Measurements from ENCODE around the gene PPP2R5C.
A peak's percentile ranks its signal among the peaks of the same experiment; 100 is the strongest.

PPP2R5C gene

DNA sequence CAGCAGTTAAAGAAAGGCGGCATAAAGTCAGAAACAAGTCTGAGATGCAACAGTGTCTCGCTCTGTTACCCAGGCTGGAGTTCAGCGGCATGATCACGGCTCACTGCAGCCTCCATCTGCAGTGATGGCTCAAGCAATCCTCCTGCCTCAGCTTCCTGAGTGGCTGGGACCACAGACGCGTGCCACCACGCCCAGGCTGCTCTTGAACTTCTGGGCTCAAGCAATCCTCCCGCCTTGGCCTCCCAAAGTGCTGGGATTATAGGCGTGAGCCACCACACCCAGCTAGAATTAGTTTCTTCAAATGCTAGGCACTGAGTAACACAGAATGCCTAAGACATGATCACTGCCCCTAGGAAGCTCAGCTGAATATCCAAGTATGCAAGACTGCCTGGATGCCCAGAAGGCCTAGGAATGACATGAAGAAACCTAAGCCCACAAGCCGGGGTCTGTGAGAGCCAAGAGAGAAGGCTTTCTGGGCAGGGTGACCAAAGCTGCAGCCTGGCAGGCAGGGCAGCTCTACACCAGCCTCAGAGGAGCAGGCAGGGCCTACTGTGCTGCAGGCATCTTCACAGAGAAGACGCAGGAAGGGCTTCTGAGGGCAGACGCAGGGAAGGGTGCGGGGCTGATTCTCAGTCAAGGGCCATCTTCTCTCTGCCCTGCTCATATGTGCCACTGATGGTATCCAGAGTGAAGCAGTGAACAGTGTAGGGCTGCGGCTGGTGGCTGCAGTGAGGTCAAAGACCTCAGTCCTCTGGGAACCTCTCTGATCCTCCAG lies 4.3 kb upstream of the PPP2R5C start:
- ATAC-seq (no peak), DNase-seq (no peak)
- Mint-ChIP-seq H3K4me3 (no peak overlapping the region), H3K4me1 (peaks cover 8% of the 10 kb centered on the region), H3K27ac (no peak overlapping the region), H3K27me3 (peaks cover 3% of the 10 kb centered on the region), H3K36me3 (ENCODE audit: low read depth) (no peaks in the 10 kb centered on the region), H3K9me3 (peaks cover 4% of the 10 kb centered on the region)

DNA sequence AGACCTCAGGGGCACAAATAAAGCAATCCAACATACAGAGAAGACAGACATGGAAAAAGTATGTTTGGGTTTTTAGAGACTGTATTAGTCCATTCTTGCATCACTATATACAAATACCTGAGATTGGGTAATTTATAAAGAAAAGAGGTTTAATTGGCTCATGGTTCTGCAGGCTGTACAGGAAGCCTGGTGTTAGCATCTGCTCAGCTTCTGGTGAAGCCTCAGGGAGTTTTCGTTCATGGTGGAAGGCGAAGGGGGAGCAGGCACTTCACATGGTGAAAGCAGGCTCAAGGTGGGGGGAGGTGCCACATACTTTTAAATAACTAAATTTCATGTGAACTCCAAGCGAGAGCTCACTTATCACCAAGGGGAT lies 3.7 kb upstream of the PPP2R5C start:
- ATAC-seq = no peak
- H3K36me3 Mint-ChIP-seq (ENCODE audit: low read depth) = peaks cover 2% of the 10 kb centered on the region
- peaks cover 4% of the 10 kb centered on the region for H3K9me3 Mint-ChIP-seq
- H3K4me3 Mint-ChIP-seq = no peak overlapping the region
- H3K27me3 Mint-ChIP-seq = peaks cover 3% of the 10 kb centered on the region
- peaks cover 14% of the 10 kb centered on the region for H3K4me1 Mint-ChIP-seq
- no peak overlapping the region for H3K27ac Mint-ChIP-seq
- no peak for DNase-seq

DNA sequence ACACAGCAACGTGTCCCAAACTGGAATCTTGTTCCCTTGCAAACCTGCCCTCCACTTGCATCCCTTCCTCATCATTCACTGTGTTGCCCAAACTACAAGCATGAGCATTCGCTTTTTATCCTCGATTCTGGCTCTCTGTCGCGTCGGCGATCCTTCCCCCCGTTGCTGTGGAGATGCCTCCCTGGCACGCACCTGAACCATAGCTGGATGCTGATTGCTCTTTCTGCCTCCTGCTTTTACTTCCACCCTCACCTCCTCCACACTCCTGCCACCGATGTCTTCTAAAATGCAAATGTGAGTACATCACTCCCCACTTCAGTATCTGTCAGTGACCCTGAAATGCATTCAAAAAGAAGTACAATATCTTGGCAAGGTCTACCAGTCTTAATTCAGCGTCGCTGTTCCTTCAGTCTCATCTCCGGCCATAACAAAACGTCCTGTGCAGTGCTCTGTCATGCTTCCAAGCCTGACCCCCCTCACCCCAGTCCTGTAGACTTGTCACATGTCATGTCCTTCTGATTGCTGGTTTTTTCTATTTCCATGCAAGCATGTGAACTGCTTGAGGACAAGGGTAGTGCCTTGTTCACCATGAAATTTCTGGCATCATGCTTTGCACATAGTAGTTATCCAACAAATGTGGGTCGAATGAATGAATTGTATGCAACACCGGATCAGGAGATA lies 2.5 kb upstream of the PPP2R5C start:
- peaks cover 4% of the 10 kb centered on the region for H3K9me3 Mint-ChIP-seq
- H3K4me1 Mint-ChIP-seq = peaks cover 25% of the 10 kb centered on the region
- H3K36me3 Mint-ChIP-seq (ENCODE audit: low read depth) = peaks cover 7% of the 10 kb centered on the region
- H3K27me3 Mint-ChIP-seq = no peaks in the 10 kb centered on the region
- ATAC-seq (no peak), DNase-seq (no peak)
- H3K27ac Mint-ChIP-seq = no peak overlapping the region
- H3K4me3 Mint-ChIP-seq = no peak overlapping the region

DNA sequence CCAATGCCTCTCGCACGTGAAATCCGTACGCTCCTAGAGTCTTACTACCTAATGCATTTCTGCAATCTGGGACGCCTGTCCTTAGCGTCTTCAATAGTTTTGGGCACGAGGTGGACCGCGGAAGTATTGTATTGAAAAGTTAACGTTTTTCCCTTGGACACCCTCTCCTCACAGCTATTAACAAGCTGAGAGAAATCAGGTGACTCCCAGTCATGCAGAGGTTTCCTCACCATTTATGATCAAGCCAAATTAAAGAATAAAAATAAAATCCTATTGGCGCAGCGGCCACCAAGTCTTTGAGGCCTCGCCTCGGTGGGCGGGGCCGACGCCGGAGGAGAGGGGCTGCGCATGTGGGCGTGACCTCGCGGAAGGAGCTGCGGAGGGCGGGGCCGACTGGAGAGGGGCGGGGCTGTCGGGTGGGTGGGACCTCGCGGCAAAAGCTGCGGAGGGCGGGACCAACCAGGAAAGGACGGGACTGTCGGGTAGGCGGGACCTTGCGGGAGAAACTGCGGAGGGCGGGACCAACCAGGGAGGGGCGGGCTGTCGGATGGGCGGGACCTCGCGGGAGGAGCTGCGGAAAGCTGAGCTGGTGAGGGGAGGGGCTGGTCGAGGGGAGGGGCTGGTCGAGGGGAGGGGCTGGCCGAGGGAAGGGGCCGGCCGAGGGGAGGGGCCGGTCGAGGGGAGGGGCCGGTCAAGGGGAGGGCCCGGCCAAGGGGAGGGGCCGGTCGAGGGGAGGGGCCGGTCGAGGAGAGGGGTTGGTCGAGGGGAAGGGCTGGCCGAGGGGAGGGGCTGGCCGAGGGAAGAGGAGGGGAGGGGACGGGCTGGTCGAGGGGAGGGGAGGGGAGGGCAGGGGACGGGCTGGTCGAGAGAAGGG lies 1.1 kb upstream of the PPP2R5C start:
- Mint-ChIP-seq H3K36me3 (ENCODE audit: low read depth) (peaks cover 7% of the 10 kb centered on the region), H3K27ac (no peak overlapping the region)

DNA sequence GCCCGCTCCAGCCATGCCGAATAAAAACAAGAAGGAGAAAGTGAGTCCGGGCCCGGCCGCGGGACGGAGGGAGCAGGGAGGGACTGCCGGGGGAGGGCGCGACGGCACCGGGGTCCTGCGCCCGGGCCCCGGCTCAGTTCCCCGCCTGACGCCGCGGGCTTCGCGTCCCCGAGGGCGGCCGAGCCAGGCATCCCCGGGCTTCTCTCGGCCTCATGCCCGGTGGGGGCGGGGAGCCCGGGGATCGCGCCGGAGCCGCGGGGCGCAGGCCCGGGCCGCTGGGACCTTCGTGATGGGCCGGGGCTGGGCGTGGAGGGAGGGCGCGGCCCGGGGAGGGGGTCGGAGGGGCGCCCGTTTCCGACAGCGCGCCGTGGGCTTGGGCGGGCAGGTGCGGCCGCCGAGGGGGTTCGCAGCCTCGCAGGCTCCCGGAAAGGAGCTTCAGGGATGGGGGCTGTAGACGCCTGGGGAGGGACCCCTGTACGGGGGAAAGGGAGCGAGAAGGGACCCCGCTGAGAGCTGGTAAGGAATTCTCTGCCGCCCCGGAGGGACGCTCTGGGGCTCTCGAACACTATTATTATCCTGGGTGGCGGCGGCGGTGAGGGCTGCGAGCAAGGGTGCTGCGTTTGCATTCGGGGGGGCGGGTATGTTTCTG lies 496 bp downstream of the PPP2R5C start:
- peaks cover 54% of the 10 kb centered on the region for H3K4me1 Mint-ChIP-seq
- peak; percentile 49 for DNase-seq
- ATAC-seq = peak; percentile 6

More for the DNA sequence above, 1.1 kb upstream of the PPP2R5C start:
- Mint-ChIP-seq H3K4me1 (peaks cover 39% of the 10 kb centered on the region), H3K27me3 (no peaks in the 10 kb centered on the region), H3K9me3 (no peaks in the 10 kb centered on the region), H3K4me3 (peak overlapping the region; percentile 52)
- peak; percentile 61 for ATAC-seq
- DNase-seq = peak; percentile 96

DNA sequence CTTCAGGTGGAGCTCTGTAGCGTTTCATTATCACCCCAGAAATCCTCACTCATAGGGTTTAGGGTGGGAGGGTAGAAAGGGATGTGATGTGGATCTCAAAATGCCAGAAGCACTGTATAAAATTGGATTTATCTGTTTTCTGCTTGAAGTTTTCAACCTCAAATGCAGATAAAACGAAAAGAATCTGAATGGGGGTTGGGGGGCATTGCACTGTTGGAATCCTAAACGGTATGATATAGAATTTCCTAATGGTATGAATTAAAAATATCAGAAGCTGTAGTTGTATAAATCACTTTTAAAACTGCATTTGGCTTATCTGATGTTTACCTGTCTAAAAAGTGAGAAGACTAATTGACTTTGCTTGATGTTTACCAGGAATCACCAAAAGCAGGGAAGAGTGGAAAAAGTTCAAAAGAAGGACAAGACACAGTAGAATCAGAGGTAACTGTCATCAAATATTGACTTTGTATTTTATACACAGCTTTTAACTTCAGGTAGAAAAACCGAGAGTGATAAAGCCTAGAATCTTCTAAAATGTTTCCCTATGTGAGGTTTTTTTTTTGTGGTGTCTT lies 1.1 kb downstream of the PPP2R5C start:
- H3K27me3 Mint-ChIP-seq = no peaks in the 10 kb centered on the region
- H3K36me3 Mint-ChIP-seq (ENCODE audit: low read depth) = peaks cover 20% of the 10 kb centered on the region

More for the DNA sequence above, 496 bp downstream of the PPP2R5C start:
- Mint-ChIP-seq H3K36me3 (ENCODE audit: low read depth) (peaks cover 20% of the 10 kb centered on the region), H3K9me3 (no peaks in the 10 kb centered on the region), H3K27ac (peak overlapping the region; percentile 11), H3K27me3 (no peaks in the 10 kb centered on the region), H3K4me3 (peak overlapping the region; percentile 83)

DNA sequence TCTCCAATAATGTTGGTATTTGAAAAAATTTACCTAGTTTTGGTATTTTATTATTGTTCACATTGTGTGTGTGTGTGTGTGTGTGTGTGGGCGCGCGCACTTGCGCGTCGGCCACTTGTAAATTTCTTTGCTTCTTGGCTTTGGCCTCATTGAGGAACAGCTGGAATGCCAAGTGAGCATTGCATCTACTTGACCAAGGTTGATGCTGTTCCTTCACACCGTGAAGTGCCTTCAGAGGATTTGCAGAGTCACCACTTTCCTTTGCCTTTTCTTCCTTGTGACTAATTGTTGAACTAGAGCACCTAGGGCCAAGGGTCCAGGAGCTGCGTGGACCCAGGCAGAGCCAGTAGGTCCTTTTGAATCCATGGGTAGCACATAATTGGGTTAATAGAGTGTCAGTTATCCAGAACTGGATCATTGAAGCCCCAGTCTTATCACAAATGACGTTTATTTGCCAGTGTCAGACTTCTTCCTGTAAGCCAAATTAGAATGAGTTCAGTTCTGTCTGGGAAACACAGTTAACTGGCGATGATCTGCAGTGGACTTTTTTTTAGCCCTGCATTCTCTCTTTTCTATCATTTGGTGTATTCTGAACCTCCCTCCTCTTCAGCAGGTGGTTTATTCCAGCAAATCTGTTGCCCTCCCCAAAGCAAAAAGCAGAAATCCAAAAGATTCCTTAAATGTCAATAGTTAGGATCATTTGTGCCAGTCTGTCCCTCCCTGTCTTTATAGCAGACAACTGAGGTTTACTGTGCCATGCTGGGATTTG lies 2.6 kb downstream of the PPP2R5C start:
- Mint-ChIP-seq H3K27me3 (no peaks in the 10 kb centered on the region), H3K4me3 (no peak overlapping the region), H3K36me3 (ENCODE audit: low read depth) (peaks cover 22% of the 10 kb centered on the region), H3K4me1 (peaks cover 55% of the 10 kb centered on the region), H3K9me3 (no peaks in the 10 kb centered on the region), H3K27ac (peak overlapping the region; percentile 33)
- ATAC-seq (no peak), DNase-seq (no peak)

More for the DNA sequence above, 1.1 kb downstream of the PPP2R5C start:
- no peaks in the 10 kb centered on the region for H3K9me3 Mint-ChIP-seq
- H3K4me1 Mint-ChIP-seq = peaks cover 54% of the 10 kb centered on the region
- no peak for ATAC-seq
- no peak for DNase-seq
- peak overlapping the region; percentile 11 for H3K27ac Mint-ChIP-seq
- H3K4me3 Mint-ChIP-seq = peak overlapping the region; percentile 83

DNA sequence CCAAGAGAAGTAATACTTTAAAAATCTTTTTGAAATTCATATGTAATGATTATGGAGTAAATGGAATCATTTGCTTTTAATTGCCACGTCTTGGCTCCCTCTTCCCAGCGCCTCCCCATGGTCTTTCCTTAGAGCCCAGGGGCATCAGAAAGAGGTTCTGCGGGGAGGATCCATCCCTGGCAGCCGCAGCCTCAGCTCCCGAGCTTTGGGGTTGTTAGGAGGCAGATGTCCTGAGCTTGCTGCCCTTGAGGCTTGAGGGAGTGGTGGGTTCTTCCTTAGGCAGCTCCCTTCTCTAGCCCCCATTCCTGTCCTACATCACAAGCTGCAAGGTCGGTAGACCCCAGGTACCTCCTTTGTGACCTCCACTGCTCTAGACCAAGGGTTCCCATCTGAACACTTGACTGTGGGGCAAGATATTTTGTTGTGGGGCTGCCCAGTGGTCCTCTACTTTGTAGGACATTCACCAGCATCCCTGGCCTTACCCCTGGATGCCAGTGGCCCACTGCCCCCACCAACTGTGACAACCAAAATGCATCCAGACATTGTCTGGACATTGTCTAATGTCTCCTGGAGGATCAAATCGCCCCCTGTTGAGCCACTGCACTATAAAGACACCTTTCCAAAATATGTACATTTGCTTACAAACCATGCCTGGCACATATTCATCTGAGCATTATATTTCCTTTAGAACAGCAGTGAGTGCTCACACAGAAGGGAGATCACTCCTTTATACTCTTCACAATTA lies 6.3 kb downstream of the PPP2R5C start:
- Mint-ChIP-seq H3K4me3 (no peak overlapping the region), H3K27ac (no peak overlapping the region), H3K36me3 (ENCODE audit: low read depth) (peaks cover 20% of the 10 kb centered on the region), H3K27me3 (no peaks in the 10 kb centered on the region), H3K4me1 (peaks cover 48% of the 10 kb centered on the region), H3K9me3 (no peaks in the 10 kb centered on the region)
- ATAC-seq (no peak), DNase-seq (no peak)

DNA sequence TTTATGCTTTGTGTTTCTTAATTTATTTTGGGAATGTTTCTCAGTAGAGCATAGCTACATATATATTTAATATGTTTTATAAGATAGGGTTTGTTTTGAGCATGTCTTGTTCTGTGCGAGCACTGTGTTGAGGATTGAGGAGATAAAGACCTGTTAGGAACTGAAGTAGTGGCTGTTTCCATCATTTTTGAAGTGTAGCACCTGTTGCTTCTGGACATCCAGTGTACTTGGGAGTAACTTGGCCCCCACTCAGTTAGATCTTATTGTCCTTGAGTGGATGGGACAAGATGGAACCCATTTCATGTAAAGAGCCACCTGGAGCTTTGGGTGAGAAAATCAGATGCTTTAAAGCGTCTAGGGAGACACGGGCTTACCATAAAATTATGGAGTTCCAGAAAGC lies 8.7 kb downstream of the PPP2R5C start:
- ATAC-seq = no peak
- H3K4me3 Mint-ChIP-seq = no peak overlapping the region
- no peak overlapping the region for H3K27ac Mint-ChIP-seq
- no peak for DNase-seq
- no peaks in the 10 kb centered on the region for H3K9me3 Mint-ChIP-seq
- H3K27me3 Mint-ChIP-seq = no peaks in the 10 kb centered on the region
- peaks cover 32% of the 10 kb centered on the region for H3K4me1 Mint-ChIP-seq
- H3K36me3 Mint-ChIP-seq (ENCODE audit: low read depth) = peaks cover 15% of the 10 kb centered on the region

DNA sequence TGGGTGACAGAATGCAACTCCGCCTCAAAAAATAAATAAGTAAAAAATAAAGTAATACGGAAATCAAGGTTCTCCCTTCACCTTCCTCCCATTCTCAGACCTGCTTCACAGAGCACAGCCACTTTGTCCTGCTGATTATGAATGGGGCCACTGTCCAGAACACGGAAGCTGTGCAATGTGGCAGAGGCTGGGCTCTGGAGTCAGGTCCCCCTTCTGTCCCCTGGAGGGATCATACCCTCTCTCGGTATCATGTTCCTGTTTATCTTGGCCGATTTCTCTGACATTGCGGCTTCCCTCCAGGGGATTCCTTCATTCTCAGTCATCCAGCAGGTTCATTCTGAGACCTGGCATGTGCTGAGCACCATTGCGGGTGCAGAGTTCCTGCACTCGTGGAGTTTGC lies 11.3 kb downstream of the PPP2R5C start:
- no peak overlapping the region for H3K4me3 Mint-ChIP-seq
- peaks cover 25% of the 10 kb centered on the region for H3K4me1 Mint-ChIP-seq
- ATAC-seq (no peak), DNase-seq (no peak)
- H3K9me3 Mint-ChIP-seq = no peaks in the 10 kb centered on the region
- H3K27ac Mint-ChIP-seq = no peak overlapping the region
- no peaks in the 10 kb centered on the region for H3K27me3 Mint-ChIP-seq
- H3K36me3 Mint-ChIP-seq (ENCODE audit: low read depth) = peaks cover 4% of the 10 kb centered on the region

DNA sequence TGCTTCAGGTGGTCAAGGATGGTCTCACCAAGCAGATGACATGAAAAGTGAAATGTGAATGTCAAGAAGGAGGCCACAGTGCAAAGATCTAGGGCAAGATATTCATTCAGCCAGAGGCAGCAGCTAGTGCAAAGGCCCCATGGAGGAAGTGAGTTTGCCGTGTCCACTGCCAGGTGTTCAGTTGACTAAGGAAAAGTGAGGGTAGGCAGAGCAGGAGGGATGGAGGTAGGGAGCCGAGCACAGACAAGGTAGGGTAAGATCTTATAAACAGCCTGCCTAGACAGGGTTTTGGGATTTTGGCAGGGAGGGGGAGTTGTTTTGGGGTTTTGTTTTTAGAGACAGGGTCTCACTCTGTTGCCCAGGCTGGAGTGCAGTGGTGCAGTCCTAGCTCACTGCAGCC lies 11.9 kb downstream of the PPP2R5C start:
- Mint-ChIP-seq H3K4me3 (no peak overlapping the region), H3K27me3 (no peaks in the 10 kb centered on the region), H3K9me3 (no peaks in the 10 kb centered on the region), H3K4me1 (peaks cover 29% of the 10 kb centered on the region), H3K36me3 (ENCODE audit: low read depth) (peaks cover 10% of the 10 kb centered on the region), H3K27ac (no peak overlapping the region)
- ATAC-seq (no peak), DNase-seq (no peak)

DNA sequence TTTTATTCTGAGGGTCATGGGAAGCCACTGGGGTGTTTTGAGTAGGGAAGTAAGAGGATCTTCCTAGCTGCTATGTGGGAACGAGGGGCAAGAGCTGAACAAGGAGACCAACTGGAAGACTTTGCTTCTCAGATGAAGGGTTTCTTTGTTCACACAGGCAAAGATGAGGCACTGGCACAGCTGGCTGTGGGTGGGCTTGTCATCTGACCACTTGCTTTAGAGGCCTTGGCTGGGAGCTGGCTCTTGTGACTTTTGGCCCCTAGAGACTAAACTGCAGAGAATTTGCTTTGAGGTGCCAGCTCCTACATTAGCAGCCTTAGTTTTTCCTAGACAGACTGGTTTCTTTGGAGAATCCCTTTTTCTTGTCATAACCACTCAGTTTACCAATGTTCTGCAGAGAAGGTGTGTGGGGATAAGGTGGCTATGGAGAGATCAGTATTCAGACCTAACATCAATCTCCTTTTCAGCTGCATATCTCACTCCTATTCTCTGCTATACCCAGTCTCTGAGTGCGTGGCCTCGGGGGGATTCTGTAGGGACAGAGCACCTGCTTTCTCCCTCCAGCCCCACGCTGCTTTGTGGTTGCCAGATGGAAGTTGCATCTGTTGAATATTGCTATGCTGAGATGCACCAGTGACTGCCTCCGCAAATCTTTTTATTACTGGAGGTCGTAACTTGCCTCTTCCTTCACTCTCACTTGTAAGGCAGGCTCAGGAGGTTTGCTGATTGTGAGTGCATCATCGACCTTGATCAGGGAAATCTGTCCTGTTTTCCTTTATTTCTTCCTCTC lies 12.7 kb downstream of the PPP2R5C start:
- DNase-seq (no peak), ATAC-seq (no peak)
- Mint-ChIP-seq H3K27ac (no peak overlapping the region), H3K36me3 (ENCODE audit: low read depth) (peaks cover 9% of the 10 kb centered on the region), H3K9me3 (no peaks in the 10 kb centered on the region), H3K4me1 (peaks cover 32% of the 10 kb centered on the region), H3K4me3 (no peak overlapping the region), H3K27me3 (no peaks in the 10 kb centered on the region)
